ENCODE results near the gene OPCML.

GRCh38 chr11:132866783-132867545, 665.3 kb downstream of the OPCML start:
- no peak for TF ChIP-seq CTCF (IDR thresholded peaks at IDR 0.05)
- TF ChIP-seq ZFX (IDR thresholded peaks at IDR 0.05; ENCODE audit: borderline replicate concordance): no peak
